GM12878 (cell line): ENCODE measurements around the gene SLC12A7. TPM values are rescaled to one million over a fixed set of nuclear protein-coding genes. Genes with fewer than 3 reads are reported as not detected.
"Not testable (repeated sequence)": the region's sequence is repeated elsewhere in the genome, so short reads cannot be mapped to it uniquely, and the experiment has no call there.

Source experiments
- ATAC-seq: fragments of 200-7000 bp; cut with Tn5 transposase; 3 replicates; pipeline ENCODE4 v1.9.1; 2020; ENCODE audit warnings: mild to moderate bottlenecking, moderate library complexity
- BruUV-seq: library from RNA; stranded (reverse); fragments of 400-500 nt; replicated peaks from 2 replicates; lab custom pipeline; 2021; lab: Mats Ljungman, UMichigan
- CTCF ChIA-PET: fragments of 300-600 bp; sonication (Branson Sonifier 250); formaldehyde crosslinking; extraction: SDS; loops from one replicate; lab custom pipeline; 2021; ENCODE audit warnings: inconsistent platforms; lab: Yijun Ruan, JAX
- POLR2A ChIA-PET: fragments of 350-600 bp; formaldehyde crosslinking; extraction: SDS; loops from one replicate; lab custom pipeline; 2021; ENCODE audit warnings: inconsistent platforms; lab: Charles Lee
- RAD21 ChIA-PET: fragments of 300-600 bp; sonication (Branson Sonifier 250); formaldehyde crosslinking; loops from one replicate; lab custom pipeline; 2023; ENCODE audit warnings: antibody characterized with exemption; ENCODE audit not compliant: unreplicated experiment; lab: Charles Lee
- SMC1A ChIA-PET: fragments of 300-600 bp; sonication (Branson Sonifier 250); formaldehyde crosslinking; loops from one replicate; lab custom pipeline; 2023; ENCODE audit not compliant: unreplicated experiment, uncharacterized antibody; lab: Charles Lee
- DNase-seq: peaks from one replicate; pipeline ENCODE4 v3.0.0-alpha.2; 2011; ENCODE audit warnings: low read depth, low spot score
- FAIRE-seq: peaks from 3 replicates; lab custom pipeline; 2011; peaks lifted over from hg19 to GRCh38; lab: Jason Lieb, UNC
- H2AFZ ChIP-seq: 2 replicates; pipeline ENCODE4 v1.6.0; 2011; ENCODE audit warnings: low read depth, low read length, control low read depth; ENCODE audit not compliant: control insufficient read depth
- H3K27ac ChIP-seq: 2 replicates; pipeline ENCODE4 v1.5.1; 2011; ENCODE audit warnings: control low read depth; ENCODE audit not compliant: control insufficient read depth, insufficient read depth
- H3K27me3 ChIP-seq, 2 experiments: replicated peaks in 1 of 2; 2 replicates each; pipeline versions ENCODE4 v1.6.0 to v1.6.1; 2011; ENCODE audit warnings: low read length in 1 of 2; ENCODE audit not compliant: control insufficient read depth in 2 of 2, insufficient read depth in 2 of 2
- H3K36me3 ChIP-seq, 2 experiments: 2 replicates each; pipeline ENCODE4 v1.5.1; 2011; ENCODE audit warnings: low read length in 1 of 2; ENCODE audit not compliant: control insufficient read depth in 2 of 2, insufficient read depth in 2 of 2
- H3K4me1 ChIP-seq: 2 replicates; pipeline ENCODE4 v1.6.1; 2011; ENCODE audit warnings: mild to moderate bottlenecking, low read length, moderate library complexity, mixed read lengths; ENCODE audit not compliant: control insufficient read depth, insufficient read depth
- H3K4me2 ChIP-seq: 2 replicates; pipeline ENCODE4 v1.6.0; 2011; ENCODE audit warnings: control low read depth; ENCODE audit not compliant: control insufficient read depth, insufficient read depth
- H3K4me3 ChIP-seq: fragments of 200-600 bp; sonication (generic); 2 replicates; pipeline ENCODE4 v1.5.1; 2016
- H3K79me2 ChIP-seq: 2 replicates; pipeline ENCODE4 v1.6.0; 2011; ENCODE audit warnings: low read length; ENCODE audit not compliant: control insufficient read depth, insufficient read depth
- H3K9ac ChIP-seq: 2 replicates; pipeline ENCODE4 v1.8.0; 2011; ENCODE audit warnings: low read length, control low read depth, mixed read lengths; ENCODE audit not compliant: control insufficient read depth, insufficient read depth
- H3K9me3 ChIP-seq: replicated peaks from 3 replicates; pipeline ENCODE4 v1.5.1; 2011; ENCODE audit warnings: mild to moderate bottlenecking, low read length; ENCODE audit not compliant: control insufficient read depth, insufficient read depth
- H4K20me1 ChIP-seq: 2 replicates; pipeline ENCODE4 v1.6.0; 2011; ENCODE audit not compliant: control insufficient read depth, insufficient read depth
- ASH2L ChIP-seq: fragments of 300-600, 200-600 bp; sonication (generic); IDR thresholded peaks from 2 replicates; pipeline ENCODE4 v1.6.1; 2017; ENCODE audit warnings: low read depth, mild to moderate bottlenecking, borderline replicate concordance
- BRCA1 ChIP-seq: IDR thresholded peaks from 2 replicates; pipeline ENCODE4 v1.6.1; 2011; ENCODE audit warnings: low read depth, low read length, improper control_type of control experiment
- CHD1 ChIP-seq: IDR thresholded peaks from 2 replicates; pipeline ENCODE4 v1.6.1; 2012; ENCODE audit warnings: low read depth, low read length, improper control_type of control experiment
- FOXM1 ChIP-seq: IDR thresholded peaks from 2 replicates; pipeline ENCODE4 v1.6.1; 2012; ENCODE audit warnings: low read depth, mild to moderate bottlenecking, inconsistent platforms, low read length, moderate library complexity
- HCFC1 ChIP-seq: fragments of 150-350 bp; IDR thresholded peaks from 2 replicates; pipeline ENCODE4 v1.6.1; 2014; ENCODE audit warnings: low read length
- JUND ChIP-seq: IDR thresholded peaks from 2 replicates; pipeline ENCODE4 v1.6.1; 2012; ENCODE audit warnings: low read depth, mild to moderate bottlenecking, low read length, improper control_type of control experiment, moderate library complexity
- PML ChIP-seq: IDR thresholded peaks from 2 replicates; pipeline ENCODE4 v1.6.1; 2012; ENCODE audit warnings: low read length, inconsistent platforms
- RFX5 ChIP-seq: IDR thresholded peaks from 2 replicates; pipeline ENCODE4 v1.6.1; 2011; ENCODE audit warnings: low read depth, low read length, improper control_type of control experiment
- SIX5 ChIP-seq: IDR thresholded peaks from 2 replicates; pipeline ENCODE4 v1.6.1; 2011; ENCODE audit warnings: mild to moderate bottlenecking, low read depth, low read length, moderate library complexity; ENCODE audit not compliant: severe bottlenecking
- TAF1 ChIP-seq: IDR thresholded peaks from 2 replicates; pipeline ENCODE4 v1.6.1; 2011; ENCODE audit warnings: mild to moderate bottlenecking, low read depth, low read length, borderline replicate concordance
- ZNF24 ChIP-seq: fragments of 450-650 bp; IDR thresholded peaks from 2 replicates; pipeline ENCODE4 v1.6.1; 2017; ENCODE audit warnings: antibody characterized with exemption, mild to moderate bottlenecking
- ZNF384 ChIP-seq: IDR thresholded peaks from 2 replicates; pipeline ENCODE4 v1.6.1; 2012; ENCODE audit warnings: low read depth, mild to moderate bottlenecking, low read length, improper control_type of control experiment, borderline replicate concordance
- WGBS: methylation state at CpG from one replicate; pipeline ENCODE4 v1.1.6; 2016; ENCODE audit warnings: low lambda C conversion rate; ENCODE audit not compliant: insufficient replicate concordance, insufficient coverage; ENCODE audit errors: missing lambda C conversion rate; 5-methylcytosine and 5-hydroxymethylcytosine counted together
- in situ Hi-C: fragments of 300-500 bp; cut with MboI; formaldehyde crosslinking; loops from 9 replicates; pipeline ENCODE4 v1.14.3; 2018; ENCODE audit warnings: mixed read lengths
- intact Hi-C: fragments of 100-400 bp; cut with micrococcal nuclease; formaldehyde crosslinking; loops from one replicate; pipeline ENCODE4 v1.14.2; 2022; ENCODE audit not compliant: unreplicated experiment
- polyA plus RNA-seq, 11 experiments: library from polyadenylated mRNA; depleted of rRNA in 4 of 11; unstranded in 6 of 11; stranded (reverse) in 5 of 11; fragments of >200 nt; fragmentation: Nextera tagmentation in 4 of 11; fragmentation: Illumina TruSeq in 1 of 11; extraction: Ambion mirVana in 4 of 11; extraction: Trizol in 1 of 11; gene quantifications; 1 replicate in 1 of 11; 2 replicates in 10 of 11; pipeline versions ENCODE4 v1.2.1 to v1.2.3, GENCODE V29; 2011 to 2016; ENCODE audit warnings: inconsistent platforms in 2 of 11, missing spikeins in 2 of 11, low read depth in 1 of 11
- total RNA-seq, 4 experiments: library from RNA; depleted of rRNA in 3 of 4; stranded (reverse); fragments of >200 nt in 3 of 4; fragmentation: Illumina TruSeq in 1 of 4; extraction: Trizol in 1 of 4; gene quantifications; 2 replicates each; pipeline versions ENCODE4 v1.2.1 to v1.2.3, GENCODE V29; 2013 to 2021

SLC12A7 gene
- total and polyA plus RNA-seq, 10 of the 15 experiments (the other 5 are each of a cell fraction or from before 2014, with no cell fraction given) = 0.10 to 10.0 (median 2.9) TPM

GRCh38 chr5:1061916-1062315, 49.9 kb downstream of the SLC12A7 start:
- no peaks in the 10 kb centered on the region for H3K79me2 ChIP-seq
- no peak overlapping the region for H3K4me2 ChIP-seq
- SMC1A ChIA-PET = no interaction called here
- H3K36me3 ChIP-seq = no peaks in the 10 kb centered on the region; a peak in 1 of 4 replicates
- H2AFZ ChIP-seq = no peak overlapping the region
- no peak for ATAC-seq
- H4K20me1 ChIP-seq = no peaks in the 10 kb centered on the region
- TF ChIP-seq HCFC1 (no peak), FOXM1 (no peak), ZNF24 (no peak), BRCA1 (no peak), SIX5 (no peak), JUND (no peak), ZNF384 (no peak), TAF1 (no peak), PML (no peak), ASH2L (no peak), CHD1 (no peak), RFX5 (no peak)
- TF ChIP-seq, all 136 proteins: peak for 0
- H3K27ac ChIP-seq = no peak overlapping the region
- in situ Hi-C loops = no loop called here
- RAD21 ChIA-PET = no interaction called here
- H3K4me3 ChIP-seq = no peak overlapping the region
- no peaks in the 10 kb centered on the region for H3K4me1 ChIP-seq
- BruUV-seq = no TSS peak
- FAIRE-seq (no peak), DNase-seq (no peak)
- CTCF ChIA-PET = no interaction called here
- intact Hi-C loops = no loop called here
- no peak overlapping the region for H3K9ac ChIP-seq
- H3K27me3 ChIP-seq = no peaks in the 10 kb centered on the region
- H3K9me3 ChIP-seq = no peaks in the 10 kb centered on the region
- POLR2A ChIA-PET = no interaction called here
- WGBS = 40% methylated on average over 10 of the region's 10 CpGs

- FAIRE-seq, ATAC-seq, H3K79me2 ChIP-seq, SMC1A ChIA-PET, H3K4me3 ChIP-seq, H3K27ac ChIP-seq, H3K36me3 ChIP-seq, H2AFZ ChIP-seq, H3K9me3 ChIP-seq, BruUV-seq, H4K20me1 ChIP-seq, in situ Hi-C loops, CTCF ChIA-PET, intact Hi-C loops, H3K9ac ChIP-seq, H3K4me2 ChIP-seq, POLR2A ChIA-PET, H3K4me1 ChIP-seq, H3K27me3 ChIP-seq, DNase-seq, RAD21 ChIA-PET: not testable (repeated sequence)
- 84% methylated on average over 7 of the region's 43 CpGs for WGBS
Measured at GRCh38 chr5:1061292-1061691, 50.6 kb downstream of the SLC12A7 start.
